SK-N-SH (cell line): ENCODE results near the gene NTM. TPM values are rescaled to one million over a fixed set of nuclear protein-coding genes. Genes with fewer than 3 reads are reported as not detected.

Experiments
- CTCF ChIA-PET: fragments of 300-600, 350-600 bp; formaldehyde crosslinking; extraction: SDS; loops from one replicate; lab custom pipeline; 2021; lab: Yijun Ruan, JAX
- POLR2A ChIA-PET: fragments of 350-600 bp; sonication (Branson Sonifier 250); formaldehyde crosslinking; extraction: SDS; loops from one replicate; lab custom pipeline; 2020; ENCODE audit warnings: antibody characterized with exemption, inconsistent platforms; lab: Yijun Ruan, JAX
- DNase-seq: peaks from one replicate; pipeline ENCODE4 v3.0.0; 2012
- H2AFZ ChIP-seq: fragments of 200-600 bp; sonication (generic); 2 replicates; pipeline ENCODE4 v1.8.1; 2016; ENCODE audit warnings: antibody characterized with exemption, mild to moderate bottlenecking, low read depth
- H3F3A ChIP-seq: fragments of 200-600 bp; sonication (generic); replicated peaks from 2 replicates; pipeline ENCODE3; 2016; ENCODE audit warnings: antibody characterized with exemption, mild to moderate bottlenecking; ENCODE audit not compliant: insufficient read depth
- H3K27ac ChIP-seq, 2 experiments: fragments of 200-500 bp in 1 of 2; fragments of 200-600 bp in 1 of 2; sonication (Bioruptor generic) in 1 of 2; sonication (generic), shearing (Covaris generic) in 1 of 2; 2 replicates each; pipeline versions ENCODE4 v1.5.1 to v1.6.1; 2014 to 2016; ENCODE audit warnings: low read depth in 2 of 2, inconsistent platforms in 1 of 2, low read length in 1 of 2, mild to moderate bottlenecking in 1 of 2, mixed read lengths in 1 of 2
- H3K27me3 ChIP-seq: fragments of 200-600 bp; sonication (generic), shearing (Covaris generic); 2 replicates; pipeline ENCODE4 v1.6.1; 2016; ENCODE audit warnings: mixed run types; ENCODE audit not compliant: insufficient read depth
- H3K36me3 ChIP-seq, 2 experiments: fragments of 200-500 bp in 1 of 2; fragments of 200-600 bp in 1 of 2; sonication (Bioruptor generic) in 1 of 2; sonication (generic) in 1 of 2; replicated peaks in 1 of 2; 2 replicates each; pipeline versions ENCODE3 to v1.5.1; 2014 to 2016; ENCODE audit warnings: low read length in 1 of 2, mild to moderate bottlenecking in 1 of 2; ENCODE audit not compliant: insufficient read depth in 2 of 2, control insufficient read depth in 1 of 2
- H3K4me1 ChIP-seq, 2 experiments: fragments of 200-500 bp in 1 of 2; fragments of 200-600 bp in 1 of 2; sonication (Bioruptor generic) in 1 of 2; sonication (generic), shearing (Covaris generic) in 1 of 2; 2 replicates each; pipeline versions ENCODE4 v1.5.1 to v1.6.1; 2014 to 2016; ENCODE audit warnings: low read depth in 1 of 2, low read length in 1 of 2, mixed run types in 1 of 2; ENCODE audit not compliant: insufficient read depth in 2 of 2, control insufficient read depth in 1 of 2
- H3K4me2 ChIP-seq: fragments of 200-600 bp; sonication (generic), shearing (Covaris generic); 2 replicates; pipeline ENCODE4 v1.6.1; 2017; ENCODE audit warnings: mixed run types
- H3K4me3 ChIP-seq, 2 experiments: fragments of 200-500 bp in 1 of 2; fragments of 200-600 bp in 1 of 2; sonication (Bioruptor generic) in 1 of 2; sonication (generic), shearing (Covaris generic) in 1 of 2; 2 replicates each; pipeline versions ENCODE4 v1.5.1 to v1.8.1; 2014 to 2016; ENCODE audit warnings: low read depth in 2 of 2, inconsistent platforms in 1 of 2, low read length in 1 of 2, mild to moderate bottlenecking in 1 of 2, mixed read lengths in 1 of 2, moderate library complexity in 1 of 2
- H3K79me2 ChIP-seq: fragments of 200-600 bp; sonication (generic); 2 replicates; pipeline ENCODE4 v1.8.1; 2017; ENCODE audit warnings: mild to moderate bottlenecking; ENCODE audit not compliant: insufficient read depth
- H3K9ac ChIP-seq: fragments of 200-600 bp; sonication (generic); 2 replicates; pipeline ENCODE4 v1.6.1; 2017; ENCODE audit warnings: mixed run types
- H3K9me2 ChIP-seq: fragments of 200-600 bp; sonication (generic); 2 replicates; pipeline ENCODE4 v1.6.1; 2017; ENCODE audit warnings: mixed run types
- H3K9me3 ChIP-seq: fragments of 200-600 bp; sonication (generic); 2 replicates; pipeline ENCODE4 v1.6.1; 2017; ENCODE audit warnings: mixed run types, mild to moderate bottlenecking, moderate library complexity
- H4K20me1 ChIP-seq: fragments of 200-600 bp; sonication (generic); 2 replicates; pipeline ENCODE4 v1.6.1; 2017; ENCODE audit warnings: mild to moderate bottlenecking, mixed run types; ENCODE audit not compliant: insufficient read depth
- FOXM1 ChIP-seq: IDR thresholded peaks from 2 replicates; pipeline ENCODE4 v1.4.0; 2012; ENCODE audit warnings: low read depth, mild to moderate bottlenecking
- GABPA ChIP-seq: IDR thresholded peaks from 2 replicates; pipeline ENCODE4 v1.4.0; 2012; ENCODE audit warnings: low read depth, mild to moderate bottlenecking
- IRF3 ChIP-seq: fragments of 150-350 bp; IDR thresholded peaks from 2 replicates; pipeline ENCODE4 v1.6.1; 2016; ENCODE audit warnings: mild to moderate bottlenecking, low read depth, low read length
- MAX ChIP-seq: IDR thresholded peaks from 2 replicates; pipeline ENCODE4 v1.4.0; 2012; ENCODE audit warnings: low read depth
- MXI1 ChIP-seq: IDR thresholded peaks from 2 replicates; pipeline ENCODE4 v1.6.1; 2012; ENCODE audit warnings: mild to moderate bottlenecking, low read depth, low read length, improper control_type of control experiment
- PBX3 ChIP-seq: IDR thresholded peaks from 2 replicates; pipeline ENCODE4; 2012
- RAD21 ChIP-seq: IDR thresholded peaks from 2 replicates; pipeline ENCODE4 v1.6.1; 2012; ENCODE audit warnings: mild to moderate bottlenecking, low read length
- SMC3 ChIP-seq: IDR thresholded peaks from 2 replicates; pipeline ENCODE4 v1.6.1; 2012; ENCODE audit warnings: low read depth, low read length, improper control_type of control experiment
- TCF12 ChIP-seq: IDR thresholded peaks from 2 replicates; pipeline ENCODE4 v1.4.0; 2012
- ZBTB33 ChIP-seq: IDR thresholded peaks from 2 replicates; pipeline ENCODE4 v1.4.0; 2012; ENCODE audit warnings: low read depth, borderline replicate concordance
- WGBS: methylation state at CpG from one replicate; pipeline ENCODE4 v1.1.6; 2017; ENCODE audit warnings: low lambda C conversion rate; 5-methylcytosine and 5-hydroxymethylcytosine counted together
- polyA plus RNA-seq, 3 experiments: library from polyadenylated mRNA; depleted of rRNA; stranded (reverse); fragments of >200 nt; gene quantifications; 2 replicates each; pipeline ENCODE4 v1.2.3, GENCODE V29; 2012

The NTM gene
- polyA plus RNA-seq, 1 of the 3 experiments (the other 2 are of a cell fraction): 20.0 TPM

- H3K9ac ChIP-seq: no peak overlapping the region
- no peak overlapping the region for H3K4me3 ChIP-seq
- no peaks in the 10 kb centered on the region for H4K20me1 ChIP-seq
- H3F3A ChIP-seq: peaks cover 3% of the 10 kb centered on the region
- H3K9me2 ChIP-seq: no peaks in the 10 kb centered on the region
- TF ChIP-seq RAD21: peak; percentile 70
- TF ChIP-seq SMC3: peak; percentile 35; the same call in 1 of the 2 replicates
- no peak for TF ChIP-seq FOXM1
- TF ChIP-seq MAX: no peak
- no peak for TF ChIP-seq MXI1
- TF ChIP-seq PBX3: no peak
- peaks cover 3 to 28% of the 10 kb centered on the region in 2 experiments; a peak in 2 of 4 replicates for H3K4me1 ChIP-seq
- no peaks in the 10 kb centered on the region for H3K9me3 ChIP-seq
- no peaks in the 10 kb centered on the region for H3K27me3 ChIP-seq
- peaks cover 0 to 3% of the 10 kb centered on the region in 2 experiments for H3K36me3 ChIP-seq
- H2AFZ ChIP-seq: no peak overlapping the region
- peak; percentile 36 for DNase-seq
- POLR2A ChIA-PET: no interaction called here
- no peak overlapping the region for H3K4me2 ChIP-seq
- CTCF ChIA-PET: interaction anchor here (0.6 to 9.9 kb wide), 9 partner anchors 11 to 1419 kb away, joined by 3 to 46 read pairs (median 5); no protein-coding TSS in a partner anchor
- no peak overlapping the region for H3K27ac ChIP-seq
- H3K79me2 ChIP-seq: peaks cover 27% of the 10 kb centered on the region
- 65% methylated on average over 4 of the region's 4 CpGs for WGBS
These were observed 536.5 kb downstream of the NTM start for GRCh38 chr11:131906963-131907362.

GRCh38 chr11:131907371-131907770 lies 537.0 kb downstream of the NTM start:
- DNase-seq: no peak
- Histone ChIP-seq H3K4me2 (no peak overlapping the region), H2AFZ (no peak overlapping the region), H3K27ac (no peak overlapping the region), H4K20me1 (no peaks in the 10 kb centered on the region), H3K4me3 (no peak overlapping the region), H3F3A (peaks cover 3% of the 10 kb centered on the region), H3K4me1 (peaks cover 3 to 32% of the 10 kb centered on the region in 2 experiments; a peak in 2 of 4 replicates), H3K27me3 (no peaks in the 10 kb centered on the region), H3K9ac (no peak overlapping the region), H3K79me2 (peaks cover 29% of the 10 kb centered on the region), H3K9me2 (no peaks in the 10 kb centered on the region), H3K36me3 (peaks cover 0 to 3% of the 10 kb centered on the region in 2 experiments), H3K9me3 (no peaks in the 10 kb centered on the region)
- 89% methylated on average over 5 of the region's 5 CpGs for WGBS
- POLR2A ChIA-PET: no interaction called here
- TF ChIP-seq TCF12: no peak
- TF ChIP-seq GABPA: no peak
- no peak for TF ChIP-seq IRF3
- TF ChIP-seq PBX3: no peak
- no peak for TF ChIP-seq ZBTB33
- no peak for TF ChIP-seq SMC3
- CTCF ChIA-PET: interaction anchor here (0.6 to 9.9 kb wide), 8 partner anchors 11 to 1419 kb away, joined by 3 to 46 read pairs (median 4); no protein-coding TSS in a partner anchor
